ENCODE data around the gene IFITM2.

- TF ChIP-seq LEF1 (IDR thresholded peaks at IDR 0.05; ENCODE audit: borderline replicate concordance) (no peak), ARNT (IDR thresholded peaks at IDR 0.05) (no peak), ELF4 (IDR thresholded peaks at IDR 0.05) (no peak)
Measured at GRCh38 chr11:293852-294661, 13.6 kb upstream of the IFITM2 start.

Data from HEK293T (cell line).